ENCODE measurements around the gene TEX2.

Gene TEX2

GRCh38 chr17:64166876-64167275 is 96.2 kb downstream of the TEX2 start:
- DNase-seq (ENCODE audit: low read depth) = no peak
- no peak overlapping the region for H3K4me3 ChIP-seq (replicated peaks; ENCODE audit: low read depth, low read length)
- no peak for TF ChIP-seq CTCF (IDR thresholded peaks at IDR 0.05; ENCODE audit: low read length, missing control alignments)

GRCh38 chr17:64165347-64165746 is 97.7 kb downstream of the TEX2 start:
- TF ChIP-seq CTCF (IDR thresholded peaks at IDR 0.05; ENCODE audit: low read length, missing control alignments) = no peak
- no peak for DNase-seq (ENCODE audit: low read depth)
- H3K4me3 ChIP-seq (replicated peaks; ENCODE audit: low read depth, low read length) = no peak overlapping the region

- H3K4me3 ChIP-seq (replicated peaks; ENCODE audit: low read depth, low read length) = no peak overlapping the region
- no peak for DNase-seq (ENCODE audit: low read depth)
- no peak for TF ChIP-seq CTCF (IDR thresholded peaks at IDR 0.05; ENCODE audit: low read length, missing control alignments)
Measured at GRCh38 chr17:64164596-64165285, 98.3 kb downstream of the TEX2 start.

- no peak overlapping the region for H3K4me3 ChIP-seq (replicated peaks; ENCODE audit: low read depth, low read length)
- DNase-seq (ENCODE audit: low read depth) = no peak
- TF ChIP-seq CTCF (IDR thresholded peaks at IDR 0.05; ENCODE audit: low read length, missing control alignments) = no peak
Measured at GRCh38 chr17:64163468-64163867, 99.6 kb downstream of the TEX2 start.

GRCh38 chr17:64162554-64162953 is 100.5 kb downstream of the TEX2 start:
- no peak overlapping the region for H3K4me3 ChIP-seq (replicated peaks; ENCODE audit: low read depth, low read length)
- no peak for TF ChIP-seq CTCF (IDR thresholded peaks at IDR 0.05; ENCODE audit: low read length, missing control alignments)
- DNase-seq (ENCODE audit: low read depth) = no peak

- no peak for TF ChIP-seq CTCF (IDR thresholded peaks at IDR 0.05; ENCODE audit: low read length, missing control alignments)
- H3K4me3 ChIP-seq (replicated peaks; ENCODE audit: low read depth, low read length) = no peak overlapping the region
- no peak for DNase-seq (ENCODE audit: low read depth)
Measured at GRCh38 chr17:64161380-64162176, 101.5 kb downstream of the TEX2 start.
